IPS-NIHi11 (cell line): Measurements from ENCODE around the gene AMBRA1.

Experiments used
- DNase-seq: peaks from one replicate; pipeline ENCODE4 v3.0.0; 2012; ENCODE audit warnings: mixed read lengths, low spot score

The AMBRA1 gene

GRCh38 chr11:46593550-46594373 is at the start of gene AMBRA1:
TSS of gene AMBRA1 (minus strand) at chr11:46594023. CDS start at chr11:46548380, 45,643 bp downstream.
- peak; percentile 86 for DNase-seq

GRCh38 chr11:46643531-46643930 is 49.7 kb upstream of the AMBRA1 start:
- no peak for DNase-seq

GRCh38 chr11:46642627-46643335 is 49.0 kb upstream of the AMBRA1 start:
- no peak for DNase-seq

- DNase-seq = no peak
Measured at GRCh38 chr11:46641639-46642038, 47.8 kb upstream of the AMBRA1 start.

- no peak for DNase-seq
Measured at GRCh38 chr11:46640036-46640788, 46.4 kb upstream of the AMBRA1 start.

- DNase-seq = no peak
Measured at GRCh38 chr11:46639197-46639839, 45.5 kb upstream of the AMBRA1 start.

GRCh38 chr11:46637546-46637945 is 43.7 kb upstream of the AMBRA1 start:
- no peak for DNase-seq

- DNase-seq = no peak
Measured at GRCh38 chr11:46635557-46636139, 41.8 kb upstream of the AMBRA1 start.

GRCh38 chr11:46633291-46634217 is 39.7 kb upstream of the AMBRA1 start:
- no peak for DNase-seq

- DNase-seq = no peak
Measured at GRCh38 chr11:46632502-46632901, 38.7 kb upstream of the AMBRA1 start.

GRCh38 chr11:46631676-46632075 is 37.9 kb upstream of the AMBRA1 start:
- no peak for DNase-seq

- no peak for DNase-seq
Measured at GRCh38 chr11:46630237-46630636, 36.4 kb upstream of the AMBRA1 start.

GRCh38 chr11:46628961-46629360 is 35.1 kb upstream of the AMBRA1 start:
- no peak for DNase-seq

GRCh38 chr11:46625406-46625805 is 31.6 kb upstream of the AMBRA1 start:
- DNase-seq = no peak

- DNase-seq = no peak
Measured at GRCh38 chr11:46618837-46619236, 25.0 kb upstream of the AMBRA1 start.

- no peak for DNase-seq
Measured at GRCh38 chr11:46617972-46618314, 24.1 kb upstream of the AMBRA1 start.

- DNase-seq = peak; percentile 97
Measured at GRCh38 chr11:46617134-46617971, 23.5 kb upstream of the AMBRA1 start, which contains the start of the genes ATG13 and HARBI1. TSS of gene ATG13 (plus strand) at chr11:46617553. CDS start at chr11:46644292, 26,739 bp downstream. TSS of gene HARBI1 (minus strand) at chr11:46617227. CDS start at chr11:46616237, 990 bp downstream.

GRCh38 chr11:46616551-46617133 is 22.8 kb upstream of the AMBRA1 start:
- no peak for DNase-seq

- DNase-seq = no peak
Measured at GRCh38 chr11:46615756-46616155, 21.9 kb upstream of the AMBRA1 start.
